WTC11 (cell line): Measurements from ENCODE around the gene SFT2D1. TPM values are rescaled to one million over a fixed set of nuclear protein-coding genes. Genes with fewer than 3 reads are reported as not detected.

ENCODE experiments used
- ATAC-seq: fragments of 200-7000 bp; cut with Tn5 transposase; 2 replicates; pipeline ENCODE4 v1.10.0; 2021; ENCODE audit warnings: mild to moderate bottlenecking, moderate library complexity
- CTCF ChIA-PET: fragments of 300-600 bp; sonication (Branson Sonifier 250); formaldehyde crosslinking; loops from one replicate; lab custom pipeline; 2021; ENCODE audit warnings: antibody characterized with exemption; lab: Charles Lee
- POLR2A ChIA-PET: fragments of 350-600 bp; sonication (Branson Sonifier 250); formaldehyde crosslinking; loops from one replicate; lab custom pipeline; 2021; ENCODE audit warnings: antibody characterized with exemption; lab: Charles Lee
- DNase-seq: peaks from one replicate; pipeline ENCODE4 v3.0.0; 2021; ENCODE audit warnings: low spot score
- H3K27ac Mint-ChIP-seq: 2 replicates; pipeline ENCODE4 v1.8.0; 2021; ENCODE audit warnings: mixed read lengths
- H3K27me3 Mint-ChIP-seq: 2 replicates; pipeline ENCODE4 v1.8.0; 2021; ENCODE audit warnings: low read depth, mild to moderate bottlenecking, moderate library complexity, mixed read lengths
- H3K36me3 Mint-ChIP-seq: 2 replicates; pipeline ENCODE4 v1.8.0; 2021; ENCODE audit warnings: mixed read lengths
- H3K4me1 Mint-ChIP-seq: 2 replicates; pipeline ENCODE4 v1.8.0; 2022; ENCODE audit warnings: mixed read lengths
- H3K4me3 Mint-ChIP-seq: 2 replicates; pipeline ENCODE4 v1.8.0; 2021; ENCODE audit warnings: mild to moderate bottlenecking, moderate library complexity, mixed read lengths
- H3K9me3 Mint-ChIP-seq: 2 replicates; pipeline ENCODE4 v1.8.0; 2021; ENCODE audit warnings: mixed read lengths
- GRHL2 ChIP-seq: fragments of 250-450 bp; sonication (Bioruptor Pico); IDR thresholded peaks from 2 replicates; pipeline ENCODE4 v1.8.0; 2022; ENCODE audit warnings: mild to moderate bottlenecking, moderate library complexity; ENCODE audit not compliant: insufficient replicate concordance, severe bottlenecking
- JAZF1 ChIP-seq: fragments of 250-450 bp; sonication (Bioruptor Pico); IDR thresholded peaks from 2 replicates; pipeline ENCODE4 v1.9.0; 2021; ENCODE audit warnings: moderate library complexity, mild to moderate bottlenecking, inconsistent platforms
- KAT7 ChIP-seq: sonication (generic); formaldehyde crosslinking; IDR thresholded peaks from 2 replicates; pipeline ENCODE4 v1.8.1; 2023; ENCODE audit warnings: missing genetic modification reagents, mild to moderate bottlenecking, borderline replicate concordance
- NFYB ChIP-seq: sonication (generic); formaldehyde crosslinking; conservative IDR thresholded peaks from 2 replicates; pipeline ENCODE4 v1.8.0; 2022; ENCODE audit warnings: low read depth, missing genetic modification reagents
- NR2C2 ChIP-seq: sonication (generic); formaldehyde crosslinking; IDR thresholded peaks from 2 replicates; pipeline ENCODE4 v1.8.0; 2022; ENCODE audit warnings: mild to moderate bottlenecking, missing genetic modification reagents
- NR3C1 ChIP-seq: sonication (generic); formaldehyde crosslinking; conservative IDR thresholded peaks from 2 replicates; pipeline ENCODE4 v1.8.1; 2023; ENCODE audit warnings: low read depth, mild to moderate bottlenecking, missing genetic modification reagents
- OVOL2 ChIP-seq: fragments of 250-450 bp; sonication (Bioruptor Pico); IDR thresholded peaks from 2 replicates; pipeline ENCODE4 v1.9.0; 2021; ENCODE audit warnings: mild to moderate bottlenecking, borderline replicate concordance
- ZBTB21 ChIP-seq: sonication (generic); formaldehyde crosslinking; IDR thresholded peaks from 2 replicates; pipeline ENCODE4 v1.8.1; 2023; ENCODE audit warnings: mild to moderate bottlenecking, missing genetic modification reagents, borderline replicate concordance
- ZNF138 ChIP-seq: sonication (generic); formaldehyde crosslinking; conservative IDR thresholded peaks from 2 replicates; pipeline ENCODE4 v1.8.1; 2022; ENCODE audit warnings: mild to moderate bottlenecking, moderate library complexity, missing genetic modification reagents
- ZNF232 ChIP-seq: sonication (generic); formaldehyde crosslinking; IDR thresholded peaks from 2 replicates; pipeline ENCODE4 v1.8.0; 2022; ENCODE audit warnings: mild to moderate bottlenecking, missing genetic modification reagents
- ZNF317 ChIP-seq: sonication (generic); formaldehyde crosslinking; IDR thresholded peaks from 2 replicates; pipeline ENCODE4 v1.8.1; 2023; ENCODE audit warnings: low read depth, mild to moderate bottlenecking, moderate library complexity, missing genetic modification reagents, borderline replicate concordance
- ZNF671 ChIP-seq: fragments of 250-450 bp; sonication (Bioruptor Pico); IDR thresholded peaks from 2 replicates; pipeline ENCODE4 v1.8.0; 2021; ENCODE audit warnings: mild to moderate bottlenecking
- total RNA-seq: library from RNA; stranded (reverse); gene quantifications from 3 replicates; pipeline ENCODE4 v1.2.3, GENCODE V29; 2021
- TF ChIP-seq, protein P1 (sequence below): sonication (generic); formaldehyde crosslinking; IDR thresholded peaks from 2 replicates; pipeline ENCODE4 v1.8.0; 2023; ENCODE audit warnings: missing genetic modification reagents, mild to moderate bottlenecking, borderline replicate concordance
- TF ChIP-seq, protein P2 (sequence below): sonication (generic); formaldehyde crosslinking; IDR thresholded peaks from 2 replicates; pipeline ENCODE4 v1.8.1; 2022; ENCODE audit warnings: missing genetic modification reagents, borderline replicate concordance
- TF ChIP-seq, protein P3 (sequence below): sonication (generic); formaldehyde crosslinking; IDR thresholded peaks from 2 replicates; pipeline ENCODE4 v1.8.1; 2023; ENCODE audit warnings: mild to moderate bottlenecking, missing genetic modification reagents
- TF ChIP-seq, protein P4 (sequence below): fragments of 250-450 bp; sonication (Bioruptor Pico); IDR thresholded peaks from 2 replicates; pipeline ENCODE4 v1.9.0; 2021; ENCODE audit warnings: mild to moderate bottlenecking
- TF ChIP-seq, protein P5 (sequence below): fragments of 250-450 bp; sonication (Bioruptor Pico); conservative IDR thresholded peaks from 2 replicates; pipeline ENCODE4 v1.9.0; 2021; ENCODE audit warnings: mild to moderate bottlenecking
- TF ChIP-seq, protein P6 (sequence below): fragments of 250-450 bp; sonication (Bioruptor Pico); IDR thresholded peaks from 2 replicates; pipeline ENCODE4 v2.1.2; 2022; ENCODE audit warnings: mild to moderate bottlenecking, moderate library complexity
- TF ChIP-seq, protein P7 (sequence below): sonication (generic); formaldehyde crosslinking; IDR thresholded peaks from 2 replicates; pipeline ENCODE4 v1.8.1; 2022; ENCODE audit warnings: mild to moderate bottlenecking, missing genetic modification reagents, moderate library complexity, borderline replicate concordance

SFT2D1 gene
- total RNA-seq, 1 experiment from 2014 or later, result 53.1 TPM

DNA sequence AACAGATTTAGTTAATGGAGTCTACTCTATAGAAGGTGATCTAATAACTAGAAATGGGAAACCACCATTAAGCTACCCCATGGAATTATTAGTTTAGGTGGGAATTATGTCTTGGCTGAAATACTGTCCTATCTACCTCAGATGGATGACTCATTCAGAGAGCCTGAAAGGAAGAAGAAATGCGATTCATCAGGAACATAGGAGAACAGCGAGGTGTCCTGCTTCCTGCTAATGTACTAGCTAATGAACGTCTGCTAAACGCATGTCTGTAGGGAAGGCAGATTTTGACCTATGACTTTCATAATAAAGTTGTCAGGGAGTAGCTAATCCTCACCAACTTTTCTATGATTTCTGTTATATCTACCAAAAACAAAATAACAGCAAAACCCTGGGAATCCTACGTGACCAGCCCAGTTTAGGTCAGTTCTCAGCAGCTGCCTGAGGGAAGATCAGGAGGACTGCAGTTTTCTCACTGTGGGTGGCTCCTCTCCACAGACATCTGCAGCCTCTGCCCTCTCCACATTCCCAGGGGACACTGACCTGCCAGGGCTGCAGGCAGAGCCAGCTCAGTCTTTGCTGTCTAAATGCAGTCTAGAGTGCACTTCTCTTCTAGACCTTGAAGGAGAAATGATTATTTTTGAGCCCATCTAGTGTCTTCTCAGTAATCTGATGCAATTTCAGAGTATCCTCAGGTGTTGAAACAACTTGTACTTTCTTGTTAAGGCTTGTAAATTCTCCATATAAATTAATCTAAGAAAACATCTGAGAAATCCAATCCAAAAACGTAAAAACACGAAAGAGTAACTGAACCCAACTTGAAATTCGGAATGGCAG is 18.1 kb upstream of the SFT2D1 start:
- DNase-seq (no peak), ATAC-seq (peak; percentile 38)
- Mint-ChIP-seq H3K36me3 (no peaks in the 10 kb centered on the region), H3K27me3 (no peaks in the 10 kb centered on the region), H3K4me3 (no peak overlapping the region), H3K9me3 (peaks cover 11% of the 10 kb centered on the region), H3K27ac (peak overlapping the region; percentile 17; the same call in 1 of the 2 replicates), H3K4me1 (peaks cover 42% of the 10 kb centered on the region)
- ChIA-PET POLR2A (no interaction called here), CTCF (no interaction called here)
- TF ChIP-seq, protein P1, sequence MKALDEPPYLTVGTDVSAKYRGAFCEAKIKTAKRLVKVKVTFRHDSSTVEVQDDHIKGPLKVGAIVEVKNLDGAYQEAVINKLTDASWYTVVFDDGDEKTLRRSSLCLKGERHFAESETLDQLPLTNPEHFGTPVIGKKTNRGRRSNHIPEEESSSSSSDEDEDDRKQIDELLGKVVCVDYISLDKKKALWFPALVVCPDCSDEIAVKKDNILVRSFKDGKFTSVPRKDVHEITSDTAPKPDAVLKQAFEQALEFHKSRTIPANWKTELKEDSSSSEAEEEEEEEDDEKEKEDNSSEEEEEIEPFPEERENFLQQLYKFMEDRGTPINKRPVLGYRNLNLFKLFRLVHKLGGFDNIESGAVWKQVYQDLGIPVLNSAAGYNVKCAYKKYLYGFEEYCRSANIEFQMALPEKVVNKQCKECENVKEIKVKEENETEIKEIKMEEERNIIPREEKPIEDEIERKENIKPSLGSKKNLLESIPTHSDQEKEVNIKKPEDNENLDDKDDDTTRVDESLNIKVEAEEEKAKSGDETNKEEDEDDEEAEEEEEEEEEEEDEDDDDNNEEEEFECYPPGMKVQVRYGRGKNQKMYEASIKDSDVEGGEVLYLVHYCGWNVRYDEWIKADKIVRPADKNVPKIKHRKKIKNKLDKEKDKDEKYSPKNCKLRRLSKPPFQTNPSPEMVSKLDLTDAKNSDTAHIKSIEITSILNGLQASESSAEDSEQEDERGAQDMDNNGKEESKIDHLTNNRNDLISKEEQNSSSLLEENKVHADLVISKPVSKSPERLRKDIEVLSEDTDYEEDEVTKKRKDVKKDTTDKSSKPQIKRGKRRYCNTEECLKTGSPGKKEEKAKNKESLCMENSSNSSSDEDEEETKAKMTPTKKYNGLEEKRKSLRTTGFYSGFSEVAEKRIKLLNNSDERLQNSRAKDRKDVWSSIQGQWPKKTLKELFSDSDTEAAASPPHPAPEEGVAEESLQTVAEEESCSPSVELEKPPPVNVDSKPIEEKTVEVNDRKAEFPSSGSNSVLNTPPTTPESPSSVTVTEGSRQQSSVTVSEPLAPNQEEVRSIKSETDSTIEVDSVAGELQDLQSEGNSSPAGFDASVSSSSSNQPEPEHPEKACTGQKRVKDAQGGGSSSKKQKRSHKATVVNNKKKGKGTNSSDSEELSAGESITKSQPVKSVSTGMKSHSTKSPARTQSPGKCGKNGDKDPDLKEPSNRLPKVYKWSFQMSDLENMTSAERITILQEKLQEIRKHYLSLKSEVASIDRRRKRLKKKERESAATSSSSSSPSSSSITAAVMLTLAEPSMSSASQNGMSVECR (CRISPR knock-in tag), result no peak
- TF ChIP-seq ZNF671, result no peak
- no peak for TF ChIP-seq KAT7 (CRISPR knock-in tag)
- TF ChIP-seq JAZF1 (CRISPR knock-in tag), result no peak
- TF ChIP-seq ZNF138 (CRISPR knock-in tag), result no peak
- TF ChIP-seq NFYB (CRISPR knock-in tag), result no peak
- TF ChIP-seq, protein P2, sequence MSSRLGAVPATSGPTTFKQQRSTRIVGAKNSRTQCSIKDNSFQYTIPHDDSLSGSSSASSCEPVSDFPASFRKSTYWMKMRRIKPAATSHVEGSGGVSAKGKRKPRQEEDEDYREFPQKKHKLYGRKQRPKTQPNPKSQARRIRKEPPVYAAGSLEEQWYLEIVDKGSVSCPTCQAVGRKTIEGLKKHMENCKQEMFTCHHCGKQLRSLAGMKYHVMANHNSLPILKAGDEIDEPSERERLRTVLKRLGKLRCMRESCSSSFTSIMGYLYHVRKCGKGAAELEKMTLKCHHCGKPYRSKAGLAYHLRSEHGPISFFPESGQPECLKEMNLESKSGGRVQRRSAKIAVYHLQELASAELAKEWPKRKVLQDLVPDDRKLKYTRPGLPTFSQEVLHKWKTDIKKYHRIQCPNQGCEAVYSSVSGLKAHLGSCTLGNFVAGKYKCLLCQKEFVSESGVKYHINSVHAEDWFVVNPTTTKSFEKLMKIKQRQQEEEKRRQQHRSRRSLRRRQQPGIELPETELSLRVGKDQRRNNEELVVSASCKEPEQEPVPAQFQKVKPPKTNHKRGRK (CRISPR knock-in tag), result no peak
- no peak for TF ChIP-seq GRHL2
- TF ChIP-seq, protein P3, sequence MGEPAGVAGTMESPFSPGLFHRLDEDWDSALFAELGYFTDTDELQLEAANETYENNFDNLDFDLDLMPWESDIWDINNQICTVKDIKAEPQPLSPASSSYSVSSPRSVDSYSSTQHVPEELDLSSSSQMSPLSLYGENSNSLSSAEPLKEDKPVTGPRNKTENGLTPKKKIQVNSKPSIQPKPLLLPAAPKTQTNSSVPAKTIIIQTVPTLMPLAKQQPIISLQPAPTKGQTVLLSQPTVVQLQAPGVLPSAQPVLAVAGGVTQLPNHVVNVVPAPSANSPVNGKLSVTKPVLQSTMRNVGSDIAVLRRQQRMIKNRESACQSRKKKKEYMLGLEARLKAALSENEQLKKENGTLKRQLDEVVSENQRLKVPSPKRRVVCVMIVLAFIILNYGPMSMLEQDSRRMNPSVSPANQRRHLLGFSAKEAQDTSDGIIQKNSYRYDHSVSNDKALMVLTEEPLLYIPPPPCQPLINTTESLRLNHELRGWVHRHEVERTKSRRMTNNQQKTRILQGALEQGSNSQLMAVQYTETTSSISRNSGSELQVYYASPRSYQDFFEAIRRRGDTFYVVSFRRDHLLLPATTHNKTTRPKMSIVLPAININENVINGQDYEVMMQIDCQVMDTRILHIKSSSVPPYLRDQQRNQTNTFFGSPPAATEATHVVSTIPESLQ, result no peak
- TF ChIP-seq ZNF317 (CRISPR knock-in tag), result no peak
- TF ChIP-seq ZBTB21 (CRISPR knock-in tag), result no peak
- TF ChIP-seq ZNF232 (CRISPR knock-in tag), result no peak

DNA sequence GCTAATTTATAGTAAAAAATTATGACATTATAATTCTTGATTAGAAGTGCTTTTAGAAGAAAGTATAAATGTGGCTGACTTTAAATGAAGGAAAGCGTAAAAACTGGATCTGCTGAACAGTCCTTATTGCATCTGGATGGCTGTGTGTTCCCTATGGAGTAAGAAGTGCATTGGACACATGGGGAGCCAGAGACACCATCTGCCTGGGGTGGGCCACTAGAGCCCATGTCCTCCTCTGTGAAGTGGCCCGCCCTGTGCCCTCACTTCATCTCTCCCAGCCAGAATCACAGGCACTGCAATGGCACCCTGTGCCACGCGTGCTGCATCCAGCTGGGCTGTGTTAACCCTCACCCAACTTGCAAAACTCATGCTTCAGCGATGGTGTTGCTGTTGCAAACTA is 13.2 kb upstream of the SFT2D1 start:
- ATAC-seq (peak; percentile 53; the same call in 1 of the 2 replicates), DNase-seq (no peak)
- H3K27ac Mint-ChIP-seq, result no peak overlapping the region
- H3K27me3 Mint-ChIP-seq, result no peaks in the 10 kb centered on the region
- H3K9me3 Mint-ChIP-seq, result peaks cover 14% of the 10 kb centered on the region
- CTCF ChIA-PET, result interaction anchor here (1.1 kb wide), 1 partner anchor 26 kb away, joined by 3 read pairs; no protein-coding TSS in a partner anchor
- H3K4me3 Mint-ChIP-seq, result no peak overlapping the region
- no peaks in the 10 kb centered on the region for H3K36me3 Mint-ChIP-seq
- peaks cover 21% of the 10 kb centered on the region for H3K4me1 Mint-ChIP-seq
- POLR2A ChIA-PET, result no interaction called here
- TF ChIP-seq, protein P4, sequence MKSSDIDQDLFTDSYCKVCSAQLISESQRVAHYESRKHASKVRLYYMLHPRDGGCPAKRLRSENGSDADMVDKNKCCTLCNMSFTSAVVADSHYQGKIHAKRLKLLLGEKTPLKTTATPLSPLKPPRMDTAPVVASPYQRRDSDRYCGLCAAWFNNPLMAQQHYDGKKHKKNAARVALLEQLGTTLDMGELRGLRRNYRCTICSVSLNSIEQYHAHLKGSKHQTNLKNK (CRISPR knock-in tag), result no peak
- TF ChIP-seq, protein P5, sequence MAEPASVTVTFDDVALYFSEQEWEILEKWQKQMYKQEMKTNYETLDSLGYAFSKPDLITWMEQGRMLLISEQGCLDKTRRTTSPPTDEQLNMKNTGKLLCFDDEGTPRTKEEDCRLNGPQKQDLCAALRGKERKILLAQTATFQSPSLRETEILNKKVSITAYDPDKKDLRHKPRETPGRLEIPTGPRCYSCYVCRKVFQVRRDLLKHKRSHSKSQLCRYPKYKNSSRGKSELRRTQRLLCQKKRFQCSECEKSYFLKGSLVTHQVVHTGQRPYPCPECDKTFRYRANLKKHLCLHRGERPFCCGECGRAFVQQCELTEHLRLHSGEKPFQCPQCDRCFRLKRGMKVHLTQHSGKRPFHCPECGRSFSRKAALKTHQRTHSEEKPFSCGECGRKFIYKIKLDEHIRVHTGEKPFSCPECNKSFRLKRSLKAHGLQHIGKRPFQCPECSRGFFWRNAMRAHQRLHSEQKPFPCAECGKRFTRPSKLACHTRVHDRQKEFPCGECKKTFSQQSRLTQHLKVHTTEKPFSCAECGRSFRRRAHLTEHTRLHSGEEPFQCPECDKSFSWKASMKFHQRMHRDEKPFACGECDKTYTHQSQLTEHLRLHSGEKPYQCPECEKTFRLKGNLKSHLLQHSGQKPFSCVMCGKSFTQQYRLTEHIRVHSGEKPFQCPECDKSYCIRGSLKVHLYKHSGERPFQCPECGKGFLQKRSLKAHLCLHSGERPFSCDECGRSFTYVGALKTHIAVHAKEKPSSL (CRISPR knock-in tag), result no peak
- TF ChIP-seq OVOL2 (CRISPR knock-in tag), result no peak
- TF ChIP-seq, protein P6, sequence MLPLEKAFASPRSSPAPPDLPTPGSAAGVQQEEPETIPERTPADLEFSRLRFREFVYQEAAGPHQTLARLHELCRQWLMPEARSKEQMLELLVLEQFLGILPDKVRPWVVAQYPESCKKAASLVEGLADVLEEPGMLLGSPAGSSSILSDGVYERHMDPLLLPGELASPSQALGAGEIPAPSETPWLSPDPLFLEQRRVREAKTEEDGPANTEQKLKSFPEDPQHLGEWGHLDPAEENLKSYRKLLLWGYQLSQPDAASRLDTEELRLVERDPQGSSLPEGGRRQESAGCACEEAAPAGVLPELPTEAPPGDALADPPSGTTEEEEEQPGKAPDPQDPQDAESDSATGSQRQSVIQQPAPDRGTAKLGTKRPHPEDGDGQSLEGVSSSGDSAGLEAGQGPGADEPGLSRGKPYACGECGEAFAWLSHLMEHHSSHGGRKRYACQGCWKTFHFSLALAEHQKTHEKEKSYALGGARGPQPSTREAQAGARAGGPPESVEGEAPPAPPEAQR, result no peak
- TF ChIP-seq NR3C1 (CRISPR knock-in tag), result no peak
- no peak for TF ChIP-seq NR2C2
- TF ChIP-seq, protein P7, sequence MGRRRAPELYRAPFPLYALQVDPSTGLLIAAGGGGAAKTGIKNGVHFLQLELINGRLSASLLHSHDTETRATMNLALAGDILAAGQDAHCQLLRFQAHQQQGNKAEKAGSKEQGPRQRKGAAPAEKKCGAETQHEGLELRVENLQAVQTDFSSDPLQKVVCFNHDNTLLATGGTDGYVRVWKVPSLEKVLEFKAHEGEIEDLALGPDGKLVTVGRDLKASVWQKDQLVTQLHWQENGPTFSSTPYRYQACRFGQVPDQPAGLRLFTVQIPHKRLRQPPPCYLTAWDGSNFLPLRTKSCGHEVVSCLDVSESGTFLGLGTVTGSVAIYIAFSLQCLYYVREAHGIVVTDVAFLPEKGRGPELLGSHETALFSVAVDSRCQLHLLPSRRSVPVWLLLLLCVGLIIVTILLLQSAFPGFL (CRISPR knock-in tag), result no peak
